ENCODE results near the gene TNK2.

- TF ChIP-seq USF2 (IDR thresholded peaks at IDR 0.05; ENCODE audit: low read length) (no peak), TEAD4 (IDR thresholded peaks at IDR 0.05; ENCODE audit: low read depth, low read length) (no peak), ATF2 (IDR thresholded peaks at IDR 0.05; ENCODE audit: low read length) (no peak), TBP (IDR thresholded peaks at IDR 0.05; ENCODE audit: low read depth, low read length) (no peak), CTCF (IDR thresholded peaks at IDR 0.05; ENCODE audit: control extremely low read depth in 1 of 3, insufficient read depth in 1 of 3, low read depth in 1 of 3, low read length in 3 of 3) (no peak), GTF2F1 (IDR thresholded peaks at IDR 0.05; ENCODE audit: borderline replicate concordance, low read depth, low read length) (no peak), YY1 (IDR thresholded peaks at IDR 0.05; ENCODE audit: low read depth, low read length) (no peak), SP1 (IDR thresholded peaks at IDR 0.05; ENCODE audit: low read depth, low read length) (no peak), SIN3A (conservative IDR thresholded peaks at IDR 0.05 in 1 of 2, IDR thresholded peaks at IDR 0.05 in 1 of 2; ENCODE audit: low read depth in 1 of 2, low read length in 2 of 2) (no peak), POLR2A (IDR thresholded peaks at IDR 0.05; ENCODE audit: control extremely low read depth in 1 of 2, low read depth in 2 of 2, low read length in 2 of 2) (no peak)
Measured at GRCh38 chr3:195891431-195892104, 16.8 kb downstream of the TNK2 start.
